HG03066 (cell line): ENCODE data around the gene GSE1.

Experiments used
- ATAC-seq: cut with Tn5 transposase; IDR thresholded peaks from one replicate; pipeline ENCODE4 v1.9.1; 2021; ENCODE audit warnings: low read depth; ENCODE audit not compliant: unreplicated experiment

GSE1 gene

GRCh38 chr16:85657267-85657650 is 44.1 kb downstream of the GSE1 start:
- no peak for ATAC-seq

- ATAC-seq: no peak
Observed at GRCh38 chr16:85657996-85658395, 44.9 kb downstream of the GSE1 start.

- no peak for ATAC-seq
Observed at GRCh38 chr16:85658504-85659326, 45.6 kb downstream of the GSE1 start.

GRCh38 chr16:85659336-85659735 is 46.2 kb downstream of the GSE1 start:
- no peak for ATAC-seq

GRCh38 chr16:85659805-85660511 is 46.8 kb downstream of the GSE1 start:
- no peak for ATAC-seq

GRCh38 chr16:85660843-85661739 is 48.0 kb downstream of the GSE1 start:
- no peak for ATAC-seq

GRCh38 chr16:85661740-85662481 is 48.8 kb downstream of the GSE1 start:
- ATAC-seq: no peak

GRCh38 chr16:85662482-85662812 is 49.3 kb downstream of the GSE1 start:
- no peak for ATAC-seq

- ATAC-seq: no peak
Observed at GRCh38 chr16:85662976-85663830, 50.1 kb downstream of the GSE1 start.

GRCh38 chr16:85663891-85664321 is 50.8 kb downstream of the GSE1 start:
- no peak for ATAC-seq

GRCh38 chr16:85664580-85665372 is 51.7 kb downstream of the GSE1 start:
- no peak for ATAC-seq

- ATAC-seq: no peak
Observed at GRCh38 chr16:85665373-85665740, 52.2 kb downstream of the GSE1 start.

GRCh38 chr16:85665929-85666328 is 52.8 kb downstream of the GSE1 start:
- ATAC-seq: no peak

- ATAC-seq: no peak
Observed at GRCh38 chr16:85667261-85667660, 54.1 kb downstream of the GSE1 start.

GRCh38 chr16:85667841-85668413 is 54.8 kb downstream of the GSE1 start:
- no peak for ATAC-seq

- no peak for ATAC-seq
Observed at GRCh38 chr16:85668676-85669424, 55.7 kb downstream of the GSE1 start.

GRCh38 chr16:85670840-85671239 is 57.7 kb downstream of the GSE1 start:
- no peak for ATAC-seq
